Cardiac fibroblast (primary cell): ENCODE measurements around the gene FAM3D.

ENCODE experiments used
- DNase-seq, 2 donors: peaks; one replicate each; pipeline versions ENCODE4 v3.0.0 to v3.0.0-alpha.2; 2010; ENCODE audit warnings: low read depth in 2 of 2
- H3K4me3 ChIP-seq, 2 donors: replicated peaks in 1 of 2; 1 replicate in 1 of 2; 2 replicates in 1 of 2; pipeline ENCODE4 v1.5.1; 2011; ENCODE audit warnings: low read depth in 2 of 2, low read length in 2 of 2, mild to moderate bottlenecking in 2 of 2, moderate library complexity in 1 of 2
- TF ChIP-seq, protein P1 (sequence below): IDR thresholded peaks from one replicate; pipeline ENCODE4 v1.5.1; 2011; ENCODE audit warnings: low read depth, mild to moderate bottlenecking, low read length, inconsistent platforms

FAM3D gene

DNA sequence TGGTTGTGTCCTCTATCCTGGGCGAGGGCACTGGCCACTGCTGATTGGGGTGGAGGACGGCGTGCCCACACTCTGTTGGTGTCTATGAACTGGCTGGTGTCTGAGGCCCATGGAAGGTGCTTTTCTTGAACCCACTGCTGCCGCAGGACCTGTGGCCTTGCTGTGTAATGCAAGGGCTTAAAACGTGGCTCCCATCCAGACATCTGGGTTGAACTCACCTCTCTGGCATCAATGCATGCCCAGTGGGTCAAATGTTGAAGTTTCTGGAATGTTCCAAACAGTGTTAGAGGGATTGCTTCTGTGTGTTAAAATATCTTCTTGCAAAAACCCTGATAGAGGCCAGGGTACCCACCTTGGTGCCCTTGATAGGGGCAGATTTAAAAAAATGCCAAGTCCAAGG is 42.6 kb downstream of the FAM3D start:
- TF ChIP-seq, protein P1, sequence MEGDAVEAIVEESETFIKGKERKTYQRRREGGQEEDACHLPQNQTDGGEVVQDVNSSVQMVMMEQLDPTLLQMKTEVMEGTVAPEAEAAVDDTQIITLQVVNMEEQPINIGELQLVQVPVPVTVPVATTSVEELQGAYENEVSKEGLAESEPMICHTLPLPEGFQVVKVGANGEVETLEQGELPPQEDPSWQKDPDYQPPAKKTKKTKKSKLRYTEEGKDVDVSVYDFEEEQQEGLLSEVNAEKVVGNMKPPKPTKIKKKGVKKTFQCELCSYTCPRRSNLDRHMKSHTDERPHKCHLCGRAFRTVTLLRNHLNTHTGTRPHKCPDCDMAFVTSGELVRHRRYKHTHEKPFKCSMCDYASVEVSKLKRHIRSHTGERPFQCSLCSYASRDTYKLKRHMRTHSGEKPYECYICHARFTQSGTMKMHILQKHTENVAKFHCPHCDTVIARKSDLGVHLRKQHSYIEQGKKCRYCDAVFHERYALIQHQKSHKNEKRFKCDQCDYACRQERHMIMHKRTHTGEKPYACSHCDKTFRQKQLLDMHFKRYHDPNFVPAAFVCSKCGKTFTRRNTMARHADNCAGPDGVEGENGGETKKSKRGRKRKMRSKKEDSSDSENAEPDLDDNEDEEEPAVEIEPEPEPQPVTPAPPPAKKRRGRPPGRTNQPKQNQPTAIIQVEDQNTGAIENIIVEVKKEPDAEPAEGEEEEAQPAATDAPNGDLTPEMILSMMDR = no peak
- DNase-seq = peak; percentile 9 to 15
- H3K4me3 ChIP-seq = no peak overlapping the region

DNA sequence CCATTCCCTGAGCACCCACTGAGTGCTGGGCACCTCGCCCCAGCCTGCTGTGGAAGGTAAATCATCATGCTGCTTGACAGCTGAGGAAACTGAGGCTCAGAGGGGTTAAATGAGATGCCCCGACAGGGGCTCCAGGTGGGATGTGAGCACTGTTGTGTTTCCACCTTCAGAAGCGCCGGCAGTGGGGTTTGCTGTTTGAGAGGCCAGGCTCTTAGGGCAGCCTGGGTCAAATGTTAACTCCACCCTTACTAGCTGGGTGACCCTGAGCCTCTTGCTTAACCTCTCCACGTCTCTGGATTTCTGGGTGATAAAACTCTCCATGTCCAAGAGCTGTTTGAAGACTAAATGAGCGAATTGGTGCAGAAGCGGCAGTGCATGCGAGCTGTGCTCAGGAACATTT is 43.1 kb downstream of the FAM3D start:
- no peak for DNase-seq
- TF ChIP-seq, protein P1 = no peak
- no peak overlapping the region for H3K4me3 ChIP-seq

DNA sequence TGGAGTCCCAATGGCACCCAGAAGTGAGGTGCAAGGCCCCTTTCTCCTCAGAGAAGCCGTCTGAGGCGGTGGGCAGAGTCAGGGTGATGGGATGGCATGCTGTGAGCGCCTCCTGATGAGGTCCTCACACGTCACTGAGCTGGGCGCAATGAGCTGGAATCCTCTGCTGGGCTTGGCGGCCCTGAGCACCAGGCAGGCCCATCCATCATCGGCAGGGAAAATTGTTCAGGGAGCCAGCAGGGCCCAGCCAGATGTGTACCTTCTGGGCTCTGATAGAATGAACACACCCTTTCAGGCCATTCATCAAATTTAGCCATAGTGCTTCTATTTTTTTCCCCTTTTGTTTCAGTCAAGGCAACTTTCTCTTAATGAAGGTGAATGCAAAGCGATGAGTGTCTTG is 43.7 kb downstream of the FAM3D start:
- TF ChIP-seq, protein P1 = no peak
- H3K4me3 ChIP-seq = no peak overlapping the region
- no peak for DNase-seq

DNA sequence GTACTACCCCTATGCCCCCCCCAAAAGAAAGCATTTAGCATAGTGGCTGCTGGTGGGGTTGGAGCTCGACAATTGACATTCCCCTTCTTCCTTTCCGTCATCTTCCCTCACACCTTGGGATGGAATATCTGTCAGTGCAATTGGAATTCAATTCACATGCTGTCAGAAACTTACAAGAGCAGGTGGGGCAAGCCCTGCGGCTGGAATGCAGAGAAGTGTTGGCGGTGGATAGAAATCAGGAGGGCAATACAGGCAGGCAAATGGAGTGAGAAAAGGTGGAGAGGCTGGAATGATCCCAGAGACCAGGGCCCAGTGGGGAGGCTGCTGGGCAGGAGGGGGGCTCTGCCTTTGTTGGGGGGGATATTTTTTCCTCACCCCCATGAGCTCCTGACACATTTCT is 44.1 kb downstream of the FAM3D start:
- TF ChIP-seq, protein P1 = no peak
- no peak overlapping the region for H3K4me3 ChIP-seq
- DNase-seq = no peak

DNA sequence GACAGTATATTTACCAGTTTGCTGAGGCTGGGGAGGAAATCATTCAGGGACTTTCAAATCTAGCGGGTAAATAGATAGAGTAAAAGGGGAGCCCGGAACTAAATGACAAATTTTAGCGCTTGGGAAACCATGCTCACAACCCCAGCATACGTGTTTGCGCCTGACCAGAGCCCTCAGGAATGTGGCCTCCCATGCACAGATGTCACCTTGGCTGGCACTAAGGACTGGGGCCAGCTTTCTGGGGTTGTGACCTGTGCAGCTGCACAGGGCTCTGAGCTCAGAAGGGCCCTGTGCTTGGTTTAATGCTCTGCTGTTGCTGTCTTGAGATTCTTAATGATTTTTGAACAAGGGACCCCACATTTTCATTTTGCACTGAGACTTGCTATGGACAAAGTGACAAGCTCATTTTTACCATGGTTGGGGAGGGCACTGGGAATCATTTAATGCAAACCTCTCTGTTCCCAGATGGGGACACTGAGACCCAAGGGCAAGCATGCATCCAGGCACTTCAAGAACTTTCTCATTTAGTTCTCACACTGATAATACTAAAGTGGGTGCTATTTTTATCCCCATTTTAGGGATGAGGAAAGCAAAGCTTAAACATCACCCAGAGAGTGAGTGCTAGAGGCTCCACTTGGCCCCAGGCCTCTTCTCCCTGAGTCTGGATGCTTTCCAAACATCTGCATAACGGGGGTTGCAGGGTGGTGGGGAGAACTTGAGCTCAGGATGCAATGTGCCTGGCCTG is 45.3 kb downstream of the FAM3D start:
- TF ChIP-seq, protein P1 = no peak
- H3K4me3 ChIP-seq = no peak overlapping the region
- DNase-seq = no peak

DNA sequence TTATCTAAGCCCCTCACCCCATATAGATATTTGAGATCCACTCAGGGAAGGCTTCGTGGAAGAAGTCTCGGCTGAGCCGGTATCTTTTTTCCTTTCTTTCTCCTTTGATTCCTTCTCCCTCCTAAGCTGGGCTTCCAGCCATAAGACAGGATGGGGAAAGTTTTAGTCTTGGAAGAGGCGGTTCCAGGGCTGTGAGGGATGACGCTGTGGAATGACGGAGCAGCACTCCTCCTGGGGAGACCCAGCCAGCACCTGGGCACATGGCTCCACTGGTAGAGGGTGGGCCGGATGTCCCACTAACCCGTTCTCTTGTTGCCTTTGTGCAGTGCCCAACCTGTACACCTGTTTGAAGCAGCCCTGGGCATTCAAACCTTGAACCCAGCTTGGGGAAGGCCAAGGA is 46.2 kb downstream of the FAM3D start:
- no peak overlapping the region for H3K4me3 ChIP-seq
- TF ChIP-seq, protein P1 = no peak
- no peak for DNase-seq

DNA sequence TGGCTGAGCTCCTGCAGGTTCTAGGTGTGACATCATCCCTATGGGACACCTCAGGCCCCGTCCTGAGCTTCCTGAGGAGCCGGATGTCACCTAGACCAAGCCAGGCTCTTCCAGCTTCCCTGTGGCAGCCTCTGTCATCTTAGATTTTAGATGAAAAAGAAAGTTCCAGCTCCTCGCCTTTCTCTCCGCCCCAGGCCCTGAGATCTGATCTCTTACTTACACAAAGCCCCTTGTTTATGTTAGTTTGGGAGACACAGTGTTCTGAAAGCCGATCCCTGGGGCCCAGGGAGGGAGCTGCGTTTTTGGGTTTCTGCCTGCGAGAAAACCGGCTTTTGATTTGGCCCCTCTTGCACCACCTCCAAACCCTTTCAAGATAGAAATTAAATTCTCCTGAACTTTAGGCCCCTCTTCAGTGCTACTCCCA is 49.2 kb downstream of the FAM3D start:
- TF ChIP-seq, protein P1 = no peak
- DNase-seq = peak in 1 of 2 donors; percentile 24
- no peak overlapping the region for H3K4me3 ChIP-seq
